Measurements from ENCODE around the gene GABARAP. TPM values are rescaled to one million over a fixed set of nuclear protein-coding genes. Genes with fewer than 3 reads are reported as not detected.
A peak's percentile ranks its signal among the peaks of the same experiment; 100 is the strongest.

The GABARAP gene
- total RNA-seq, 2 donors from 2014 or later, result 264 to 317 TPM

DNA sequence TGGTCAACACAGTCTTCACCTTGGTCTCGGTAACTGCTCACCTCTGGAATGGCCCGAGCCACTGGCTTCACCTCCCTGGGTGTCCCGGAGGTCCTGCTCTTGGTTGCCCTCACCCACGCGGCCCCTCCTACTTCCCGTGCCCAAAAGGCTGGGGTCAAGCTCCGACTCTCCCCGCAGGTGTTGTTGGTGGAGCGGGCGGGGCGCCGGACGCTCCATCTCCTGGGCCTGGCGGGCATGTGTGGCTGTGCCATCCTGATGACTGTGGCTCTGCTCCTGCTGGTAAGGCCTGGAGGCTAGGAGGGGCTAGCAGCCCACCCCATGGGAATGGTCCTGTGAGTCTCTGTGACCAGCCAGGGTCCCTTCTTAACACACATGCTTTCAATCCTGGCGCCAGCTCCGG is 42.7 kb upstream of the GABARAP start:
- H3K27ac ChIP-seq (ENCODE audit: low read depth, low read length), result no peak overlapping the region
- TF ChIP-seq, protein P1, sequence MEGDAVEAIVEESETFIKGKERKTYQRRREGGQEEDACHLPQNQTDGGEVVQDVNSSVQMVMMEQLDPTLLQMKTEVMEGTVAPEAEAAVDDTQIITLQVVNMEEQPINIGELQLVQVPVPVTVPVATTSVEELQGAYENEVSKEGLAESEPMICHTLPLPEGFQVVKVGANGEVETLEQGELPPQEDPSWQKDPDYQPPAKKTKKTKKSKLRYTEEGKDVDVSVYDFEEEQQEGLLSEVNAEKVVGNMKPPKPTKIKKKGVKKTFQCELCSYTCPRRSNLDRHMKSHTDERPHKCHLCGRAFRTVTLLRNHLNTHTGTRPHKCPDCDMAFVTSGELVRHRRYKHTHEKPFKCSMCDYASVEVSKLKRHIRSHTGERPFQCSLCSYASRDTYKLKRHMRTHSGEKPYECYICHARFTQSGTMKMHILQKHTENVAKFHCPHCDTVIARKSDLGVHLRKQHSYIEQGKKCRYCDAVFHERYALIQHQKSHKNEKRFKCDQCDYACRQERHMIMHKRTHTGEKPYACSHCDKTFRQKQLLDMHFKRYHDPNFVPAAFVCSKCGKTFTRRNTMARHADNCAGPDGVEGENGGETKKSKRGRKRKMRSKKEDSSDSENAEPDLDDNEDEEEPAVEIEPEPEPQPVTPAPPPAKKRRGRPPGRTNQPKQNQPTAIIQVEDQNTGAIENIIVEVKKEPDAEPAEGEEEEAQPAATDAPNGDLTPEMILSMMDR (conservative IDR thresholded peaks at IDR 0.05), result no peak
- H3K4me3 Mint-ChIP-seq, result no peak overlapping the region
- no peaks in the 10 kb centered on the region for H3K36me3 Mint-ChIP-seq (ENCODE audit: low read depth)
- peaks cover 16% of the 10 kb centered on the region for H3K27me3 ChIP-seq (ENCODE audit: control insufficient read depth, insufficient read depth, low read length, poor library complexity, severe bottlenecking)
- H3K4me1 Mint-ChIP-seq, result peaks cover 5% of the 10 kb centered on the region
- no peak for DNase-seq
- no peaks in the 10 kb centered on the region for H3K9me3 Mint-ChIP-seq
- H3K4me3 ChIP-seq (ENCODE audit: low read length), result no peak overlapping the region
- no peak overlapping the region for H3K27ac Mint-ChIP-seq
- peaks cover 44% of the 10 kb centered on the region for H3K27me3 Mint-ChIP-seq (ENCODE audit: insufficient read depth)
- no peak overlapping the region for H3K9ac ChIP-seq (ENCODE audit: extremely low read depth, low read length, poor library complexity, severe bottlenecking)
- H3K36me3 ChIP-seq (ENCODE audit: control insufficient read depth, insufficient read depth, low read length), result no peaks in the 10 kb centered on the region
- WGBS, 2 experiments (ENCODE audit: insufficient coverage in 1 of 2, insufficient read length in 1 of 2), result 90 to 96% methylated on average over 10 to 16 of the region's 16 CpGs
- peaks cover 5% of the 10 kb centered on the region for H3K4me1 ChIP-seq (ENCODE audit: control insufficient read depth, insufficient read depth, low read length)
- H3K9me3 ChIP-seq (ENCODE audit: control insufficient read depth, low read length), result no peaks in the 10 kb centered on the region

DNA sequence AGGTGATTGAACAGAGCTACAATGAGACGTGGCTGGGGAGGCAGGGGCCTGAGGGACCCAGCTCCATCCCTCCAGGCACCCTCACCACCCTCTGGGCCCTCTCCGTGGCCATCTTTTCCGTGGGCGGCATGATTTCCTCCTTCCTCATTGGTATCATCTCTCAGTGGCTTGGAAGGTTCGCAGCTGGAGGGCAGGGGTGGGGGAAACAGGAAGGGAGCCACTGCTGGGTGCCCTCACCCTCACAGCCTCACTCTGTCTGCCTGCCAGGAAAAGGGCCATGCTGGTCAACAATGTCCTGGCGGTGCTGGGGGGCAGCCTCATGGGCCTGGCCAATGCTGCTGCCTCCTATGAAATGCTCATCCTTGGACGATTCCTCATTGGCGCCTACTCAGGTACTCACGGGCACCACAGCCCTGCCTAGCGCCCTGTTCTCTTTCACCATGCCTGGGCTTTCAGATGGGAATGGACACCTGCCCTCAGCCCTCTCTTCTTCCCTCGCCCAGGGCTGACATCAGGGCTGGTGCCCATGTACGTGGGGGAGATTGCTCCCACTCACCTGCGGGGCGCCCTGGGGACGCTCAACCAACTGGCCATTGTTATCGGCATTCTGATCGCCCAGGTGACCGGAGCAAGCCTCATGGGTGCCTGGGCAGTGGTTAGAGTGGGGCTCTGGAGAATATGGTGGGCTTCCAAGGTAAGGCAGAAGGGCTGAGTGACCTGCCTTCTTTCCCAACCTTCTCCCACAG is 41.4 kb upstream of the GABARAP start:
- Histone ChIP-seq H3K9me3 (ENCODE audit: control insufficient read depth, low read length) (no peaks in the 10 kb centered on the region), H3K27me3 (ENCODE audit: control insufficient read depth, insufficient read depth, low read length, poor library complexity, severe bottlenecking) (peaks cover 16% of the 10 kb centered on the region), H3K4me1 (ENCODE audit: control insufficient read depth, insufficient read depth, low read length) (peaks cover 5% of the 10 kb centered on the region), H3K27ac (ENCODE audit: low read depth, low read length) (no peak overlapping the region), H3K4me3 (ENCODE audit: low read length) (no peak overlapping the region), H3K9ac (ENCODE audit: extremely low read depth, low read length, poor library complexity, severe bottlenecking) (no peak overlapping the region), H3K36me3 (ENCODE audit: control insufficient read depth, insufficient read depth, low read length) (no peaks in the 10 kb centered on the region)
- peaks cover 6% of the 10 kb centered on the region for H3K4me1 Mint-ChIP-seq
- 90% methylated on average over 9 to 18 of the region's 18 CpGs for WGBS, 2 experiments (ENCODE audit: insufficient coverage in 1 of 2, insufficient read length in 1 of 2)
- TF ChIP-seq, protein P1 (conservative IDR thresholded peaks at IDR 0.05), result no peak
- H3K9me3 Mint-ChIP-seq, result no peaks in the 10 kb centered on the region
- peaks cover 42% of the 10 kb centered on the region for H3K27me3 Mint-ChIP-seq (ENCODE audit: insufficient read depth)
- no peak overlapping the region for H3K4me3 Mint-ChIP-seq
- no peaks in the 10 kb centered on the region for H3K36me3 Mint-ChIP-seq (ENCODE audit: low read depth)
- H3K27ac Mint-ChIP-seq, result no peak overlapping the region
- DNase-seq, result no peak

DNA sequence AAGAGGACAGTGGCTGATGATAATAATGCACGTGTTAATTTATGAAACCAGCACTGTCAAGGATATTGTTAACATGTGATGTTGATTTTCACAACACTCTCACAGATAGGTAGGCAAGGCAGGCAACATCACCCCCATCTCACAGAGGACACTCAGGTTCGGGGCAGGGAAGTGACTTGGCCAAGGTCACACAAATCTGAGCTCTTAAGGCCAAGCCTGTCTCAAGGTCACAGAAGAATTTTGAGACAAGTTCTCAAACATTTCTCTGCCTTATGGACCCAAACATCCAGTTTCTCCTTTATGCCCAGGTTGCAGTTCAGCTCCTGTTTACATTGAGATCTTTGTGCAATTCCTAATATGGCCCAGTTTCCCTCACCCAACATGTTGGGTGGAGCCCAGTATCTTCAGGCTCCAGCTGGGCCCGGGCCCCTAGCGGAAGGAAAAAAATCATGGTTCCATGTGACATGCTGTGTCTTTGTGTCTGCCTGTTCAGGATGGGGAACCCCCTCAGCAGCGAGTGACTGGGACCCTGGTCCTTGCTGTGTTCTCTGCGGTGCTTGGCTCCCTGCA is 40.6 kb upstream of the GABARAP start:
- 83 to 85% methylated on average over 4 to 6 of the region's 6 CpGs for WGBS, 2 experiments (ENCODE audit: insufficient coverage in 1 of 2, insufficient read length in 1 of 2)
- Mint-ChIP-seq H3K27ac (no peak overlapping the region), H3K4me3 (peak overlapping the region; percentile 60), H3K36me3 (ENCODE audit: low read depth) (no peaks in the 10 kb centered on the region), H3K27me3 (ENCODE audit: insufficient read depth) (peaks cover 37% of the 10 kb centered on the region), H3K9me3 (no peaks in the 10 kb centered on the region), H3K4me1 (peaks cover 6% of the 10 kb centered on the region)
- TF ChIP-seq, protein P1 (conservative IDR thresholded peaks at IDR 0.05), result no peak
- no peaks in the 10 kb centered on the region for H3K9me3 ChIP-seq (ENCODE audit: control insufficient read depth, low read length)
- H3K27ac ChIP-seq (ENCODE audit: low read depth, low read length), result no peak overlapping the region
- peaks cover 16% of the 10 kb centered on the region for H3K27me3 ChIP-seq (ENCODE audit: control insufficient read depth, insufficient read depth, low read length, poor library complexity, severe bottlenecking)
- peak overlapping the region; percentile 67 for H3K4me3 ChIP-seq (ENCODE audit: low read length)
- no peak overlapping the region for H3K9ac ChIP-seq (ENCODE audit: extremely low read depth, low read length, poor library complexity, severe bottlenecking)
- no peaks in the 10 kb centered on the region for H3K36me3 ChIP-seq (ENCODE audit: control insufficient read depth, insufficient read depth, low read length)
- H3K4me1 ChIP-seq (ENCODE audit: control insufficient read depth, insufficient read depth, low read length), result peaks cover 5% of the 10 kb centered on the region
- no peak for DNase-seq

All from endodermal cell (in vitro differentiated cells).